IPS DF 4.7 (cell line): ENCODE measurements around the gene STK24.

Source experiments
- DNase-seq: peaks from one replicate; pipeline ENCODE4 v3.0.0-alpha.2; 2013; ENCODE audit warnings: low spot score; ENCODE audit errors: extremely low read depth

Gene STK24

DNA sequence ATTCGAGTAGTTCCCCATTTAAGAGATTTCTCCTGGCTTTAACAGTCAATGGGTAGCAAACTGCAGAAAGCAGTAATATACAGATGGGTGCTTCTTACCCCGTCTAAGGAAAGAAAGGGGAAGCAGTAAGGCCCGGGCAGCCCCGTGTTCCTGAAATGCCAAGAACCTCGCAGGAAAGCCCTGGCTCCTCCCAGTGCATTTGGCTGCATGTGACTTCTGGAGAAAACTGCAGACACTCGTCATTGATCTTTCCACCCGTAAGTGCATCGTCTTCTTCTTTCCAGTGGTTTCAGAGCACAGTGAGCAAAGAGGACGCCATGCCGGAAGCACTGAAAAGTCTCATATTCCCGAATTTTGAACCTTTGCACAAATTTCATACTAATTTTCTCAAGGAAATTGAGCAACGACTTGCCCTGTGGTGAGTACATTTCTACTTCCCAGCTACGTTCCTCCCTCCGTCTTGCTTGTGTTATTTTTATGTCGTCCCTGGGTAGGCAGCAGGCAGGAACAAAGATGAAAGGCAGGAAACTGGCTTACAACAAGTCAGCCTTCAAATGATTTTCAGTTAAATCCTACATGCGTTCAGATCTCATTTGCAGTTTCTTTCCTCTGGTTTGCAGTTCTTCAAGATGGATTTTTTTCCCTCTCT lies 165.2 kb downstream of the STK24 start:
- no peak for DNase-seq

DNA sequence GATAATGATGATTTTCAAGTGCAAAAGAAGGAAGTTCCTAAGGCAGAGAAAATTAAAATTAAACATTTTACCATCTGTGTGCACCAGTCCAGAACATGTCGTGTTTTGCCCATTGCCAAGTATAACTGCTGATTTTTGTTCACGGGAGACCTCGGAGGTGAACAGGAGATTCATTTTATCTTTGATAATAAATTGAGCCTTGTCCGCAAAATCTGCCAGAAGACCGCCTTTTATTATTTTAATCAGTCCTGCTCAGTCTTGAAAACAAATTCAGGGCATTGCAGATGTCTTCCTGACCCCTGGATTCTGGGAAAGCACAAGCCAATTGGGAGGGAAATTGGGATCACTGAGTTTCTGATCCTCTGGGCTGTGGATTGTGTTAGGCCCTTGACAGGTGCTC lies 165.9 kb downstream of the STK24 start:
- no peak for DNase-seq

DNA sequence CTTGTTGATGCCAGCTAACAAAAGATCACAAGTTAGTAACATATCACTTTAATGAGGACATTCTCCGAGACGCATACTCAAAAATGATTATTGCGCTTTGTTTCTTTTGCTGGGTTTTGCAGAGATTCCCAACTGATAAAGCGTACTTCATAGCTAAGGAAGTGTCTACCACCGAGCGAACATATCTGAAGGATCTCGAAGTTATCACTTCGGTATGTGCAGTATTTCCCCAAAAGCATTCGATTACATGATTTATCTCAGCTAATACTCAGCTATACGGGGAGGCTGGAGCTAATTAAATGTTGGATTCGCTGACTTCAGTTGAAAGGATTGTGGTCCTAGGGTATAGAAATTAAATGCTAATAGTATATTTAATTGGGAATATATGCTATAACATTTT lies 166.3 kb downstream of the STK24 start:
- no peak for DNase-seq

DNA sequence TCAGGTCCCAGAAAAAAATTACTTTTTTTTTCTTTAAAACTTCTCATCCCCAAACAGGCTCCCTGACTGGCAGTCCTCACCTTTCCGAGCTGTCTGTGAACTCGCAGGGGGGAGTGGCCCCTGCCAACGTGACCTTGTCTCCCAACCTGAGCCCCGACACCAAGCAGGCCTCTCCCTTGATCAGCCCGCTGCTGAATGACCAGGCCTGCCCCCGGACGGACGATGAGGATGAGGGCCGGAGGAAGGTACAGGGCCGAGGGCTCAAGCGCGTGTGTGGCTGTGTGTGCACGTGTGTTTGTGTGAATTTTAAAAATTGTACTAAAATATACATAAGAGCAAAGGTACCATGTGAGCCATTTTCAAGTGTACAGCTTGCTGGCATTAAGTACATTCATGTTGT lies 167.6 kb downstream of the STK24 start:
- no peak for DNase-seq

DNA sequence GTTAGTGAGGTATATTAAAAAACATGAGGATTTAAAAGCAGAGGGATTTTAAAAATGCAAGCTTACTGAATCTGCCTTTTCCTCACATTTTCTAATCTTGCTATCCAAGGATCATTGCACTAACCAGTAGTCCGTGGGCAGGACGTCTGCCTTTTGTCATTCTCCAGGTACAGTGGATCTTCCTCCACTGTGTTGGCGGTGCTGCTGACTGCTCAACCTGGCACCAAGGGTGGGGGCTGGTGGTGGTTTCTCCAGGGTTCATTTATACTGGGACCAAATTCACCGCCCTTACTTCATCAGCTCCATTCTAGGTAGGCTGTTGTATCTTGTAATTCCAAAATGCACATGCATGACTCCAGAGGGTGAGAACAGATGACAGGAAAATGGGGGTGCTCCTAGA lies 169.3 kb downstream of the STK24 start:
- DNase-seq: no peak

DNA sequence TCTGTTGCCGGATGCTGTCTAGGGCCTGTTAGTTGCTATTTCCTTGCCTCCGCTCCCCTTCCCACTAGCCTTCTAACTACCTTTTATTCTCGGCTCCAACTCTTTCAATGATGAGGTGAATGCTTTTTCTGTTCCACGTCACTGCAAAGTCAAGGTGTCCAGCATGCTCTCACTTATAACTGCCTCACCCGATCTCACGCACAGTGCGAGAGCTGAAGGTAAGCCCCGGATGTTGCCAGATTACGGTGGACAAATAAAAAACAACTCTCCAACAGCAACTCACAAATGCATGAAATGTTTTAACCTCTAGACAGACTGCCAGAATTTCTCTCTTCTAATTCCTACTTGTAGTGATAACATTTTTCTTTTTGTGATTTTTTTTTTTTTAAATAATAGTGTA lies 169.9 kb downstream of the STK24 start:
- DNase-seq: no peak

DNA sequence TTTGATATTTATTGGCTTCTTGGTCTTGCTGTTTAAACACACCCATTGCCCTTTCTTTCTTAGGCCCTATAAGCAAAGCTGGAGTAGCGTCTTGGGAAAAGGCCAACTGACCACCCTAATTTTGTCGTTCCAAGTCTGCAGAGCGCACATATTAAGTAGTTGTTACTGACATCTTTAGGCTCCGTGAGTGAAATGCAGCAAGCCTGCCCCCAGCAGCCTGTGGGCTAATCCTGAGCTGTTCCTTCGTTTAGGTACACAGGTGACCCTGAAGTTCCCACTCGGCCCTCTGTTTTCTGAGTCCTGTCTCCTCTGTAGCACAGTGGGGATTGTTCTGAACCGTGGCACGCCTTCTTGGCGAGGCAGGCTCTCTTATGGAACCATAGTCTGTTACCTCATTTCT lies 170.5 kb downstream of the STK24 start:
- no peak for DNase-seq

DNA sequence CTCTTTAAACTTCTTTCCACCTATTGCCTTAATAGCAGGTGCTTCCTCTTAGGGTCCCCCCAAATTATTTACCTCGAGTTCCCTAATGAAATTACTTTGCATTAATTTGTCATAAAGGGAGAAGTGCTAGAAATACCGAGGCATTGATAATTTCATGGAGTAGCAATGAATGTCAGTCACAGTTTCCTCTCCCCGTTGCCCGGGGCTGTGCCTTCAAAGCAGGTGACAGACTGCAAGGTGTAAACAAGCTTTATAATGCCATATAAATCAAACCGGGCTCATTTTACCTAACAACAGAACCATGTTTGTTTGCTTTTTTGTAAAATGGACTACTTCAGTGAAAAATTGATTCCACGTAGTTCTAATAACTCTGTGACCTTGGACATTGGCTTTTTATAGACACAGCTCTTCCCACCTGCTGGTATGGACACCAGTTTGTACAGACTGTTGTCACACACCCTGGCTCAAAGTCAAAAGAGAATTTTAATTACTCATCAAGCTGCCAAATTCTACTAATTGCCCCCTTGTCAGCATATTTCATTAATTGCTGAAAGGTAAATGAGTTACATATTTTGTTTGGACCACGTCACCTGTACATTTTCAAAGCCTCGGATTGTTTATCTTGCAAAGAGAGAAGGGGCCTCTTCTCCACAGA lies 171.1 kb downstream of the STK24 start:
- DNase-seq: no peak

DNA sequence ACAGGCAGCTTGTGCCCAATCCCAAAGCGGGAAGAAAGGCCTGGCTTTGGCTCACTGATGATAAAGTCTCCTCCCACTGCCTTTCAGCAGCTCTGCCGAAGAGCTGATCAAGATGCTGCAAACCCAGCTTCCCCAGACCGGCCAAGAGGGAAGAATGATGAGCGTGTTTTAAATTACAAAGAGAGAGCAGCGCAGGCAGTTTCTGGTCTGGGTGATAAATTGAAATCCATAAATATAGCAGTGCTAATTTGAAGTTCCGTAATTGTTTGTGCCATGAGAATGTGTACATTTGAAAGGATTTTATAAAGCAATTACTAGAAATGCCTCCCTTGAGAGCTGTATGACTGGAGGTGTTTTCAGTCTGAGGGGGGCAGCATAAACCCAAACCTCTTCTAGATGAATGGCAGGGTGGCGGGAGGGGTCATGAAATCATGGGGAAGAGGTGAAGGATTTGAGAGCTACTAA lies 171.8 kb downstream of the STK24 start:
- no peak for DNase-seq

DNA sequence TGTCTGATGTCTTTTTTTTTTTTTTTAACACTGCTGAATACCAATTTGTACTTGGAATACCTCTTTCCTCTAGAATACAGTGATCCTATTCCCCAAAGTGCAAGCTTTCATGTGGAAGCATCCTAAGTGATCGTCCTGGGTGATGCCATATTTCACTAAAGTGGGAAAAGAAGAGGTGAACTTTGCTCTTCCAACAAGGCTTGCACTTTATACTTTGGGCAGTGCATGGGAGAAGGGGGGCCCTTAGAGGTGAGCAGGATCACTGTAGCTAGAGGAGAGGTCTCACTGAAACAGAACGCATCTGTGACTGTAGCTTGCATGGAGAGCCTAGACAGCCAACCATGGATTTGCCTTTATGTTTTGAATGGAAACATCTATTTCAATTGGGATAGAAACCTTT lies 173.8 kb downstream of the STK24 start:
- no peak for DNase-seq

DNA sequence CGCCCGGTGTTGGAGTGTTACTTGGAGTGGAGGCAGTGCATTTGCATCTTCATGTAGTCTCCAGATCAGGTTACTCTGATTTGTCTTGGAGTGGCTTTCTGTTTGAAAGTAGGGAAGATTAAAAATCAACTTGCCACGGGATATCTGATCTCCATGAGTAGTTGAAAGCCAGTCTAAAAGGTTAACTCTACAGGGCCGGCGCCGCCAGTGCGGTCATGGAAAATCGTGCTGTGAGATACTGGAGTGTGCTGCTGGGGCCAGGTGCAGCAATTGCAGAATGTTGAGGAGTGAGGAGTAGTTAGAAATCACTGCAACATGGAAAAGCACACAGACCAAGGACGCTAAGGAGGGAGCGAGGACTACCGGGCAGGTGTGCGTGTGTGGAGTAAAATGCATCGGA lies 175.0 kb downstream of the STK24 start:
- DNase-seq: no peak

DNA sequence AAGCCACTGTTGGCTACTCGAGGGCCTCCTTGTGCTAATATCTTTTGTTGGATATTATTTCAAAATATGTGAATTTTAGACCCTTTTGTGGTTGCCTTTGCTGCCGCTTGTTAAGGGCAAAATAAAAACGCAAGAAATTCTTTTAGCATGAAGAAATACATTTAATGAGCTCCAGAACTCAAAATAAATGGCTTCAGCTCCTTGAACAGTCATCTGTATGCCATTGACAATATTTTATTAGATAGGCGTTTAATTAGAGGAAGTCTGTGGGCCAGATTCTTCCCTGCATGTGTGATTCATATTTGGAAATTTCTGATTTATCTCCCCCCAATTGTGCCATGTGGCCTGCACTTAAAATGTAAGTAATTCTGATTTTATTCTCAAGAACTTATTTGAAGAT lies 177.2 kb downstream of the STK24 start:
- no peak for DNase-seq

DNA sequence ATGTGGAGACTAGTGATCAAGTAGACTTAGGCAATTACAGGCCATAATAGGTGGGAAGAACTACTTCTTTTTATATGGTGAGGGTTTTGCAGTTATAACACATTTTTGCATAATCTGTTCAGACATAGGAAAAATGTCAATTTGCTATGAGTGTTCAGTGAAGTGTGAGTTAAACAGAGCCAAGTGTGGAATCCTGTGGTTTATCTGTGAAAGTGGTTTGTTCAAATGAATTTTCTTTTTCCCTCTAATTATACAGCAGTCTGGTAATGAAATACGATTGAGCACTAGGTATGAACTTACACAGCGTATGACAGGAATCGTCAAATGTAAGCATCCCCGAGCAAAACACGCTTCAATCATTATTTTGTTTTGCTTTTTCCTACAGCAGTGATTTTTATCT lies 178.3 kb downstream of the STK24 start:
- DNase-seq: no peak

DNA sequence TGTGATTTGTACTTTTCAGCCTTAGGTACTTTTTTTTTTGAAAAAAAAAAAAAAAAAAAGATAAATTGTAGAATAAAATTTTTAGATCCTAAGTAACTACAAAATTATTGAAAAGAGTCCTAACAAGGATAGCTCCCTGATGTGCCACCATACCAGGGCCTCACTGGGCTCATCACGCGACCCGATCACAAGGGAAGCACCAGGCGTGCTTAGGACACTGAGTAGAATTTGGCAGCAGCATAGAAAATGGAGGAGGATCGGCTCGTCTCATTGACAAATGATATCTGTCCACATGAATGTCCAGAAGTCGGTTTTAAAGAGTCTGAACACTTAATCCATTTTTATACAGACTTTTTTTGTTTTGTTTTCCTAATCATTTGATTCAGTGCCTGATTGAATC lies 179.0 kb downstream of the STK24 start:
- no peak for DNase-seq

DNA sequence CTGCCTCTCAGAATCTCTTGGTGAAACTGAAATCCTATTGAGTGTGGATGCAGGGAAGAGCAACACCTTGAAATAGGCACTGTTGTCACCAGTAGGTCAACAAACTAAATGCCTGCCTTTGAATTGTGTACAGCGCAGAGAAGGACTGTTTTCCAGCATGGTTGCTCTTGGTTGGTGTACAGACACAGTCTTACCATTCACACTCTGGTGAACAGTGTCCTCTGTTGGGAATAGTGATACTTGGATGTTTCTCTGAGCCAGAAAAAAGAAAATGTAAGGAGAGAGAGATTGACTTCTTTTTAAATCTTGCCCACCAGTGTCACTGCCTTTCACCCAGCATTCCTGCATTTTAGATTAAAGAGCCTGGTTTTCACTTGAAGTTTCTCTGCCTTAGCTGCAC lies 179.7 kb downstream of the STK24 start:
- DNase-seq: no peak

DNA sequence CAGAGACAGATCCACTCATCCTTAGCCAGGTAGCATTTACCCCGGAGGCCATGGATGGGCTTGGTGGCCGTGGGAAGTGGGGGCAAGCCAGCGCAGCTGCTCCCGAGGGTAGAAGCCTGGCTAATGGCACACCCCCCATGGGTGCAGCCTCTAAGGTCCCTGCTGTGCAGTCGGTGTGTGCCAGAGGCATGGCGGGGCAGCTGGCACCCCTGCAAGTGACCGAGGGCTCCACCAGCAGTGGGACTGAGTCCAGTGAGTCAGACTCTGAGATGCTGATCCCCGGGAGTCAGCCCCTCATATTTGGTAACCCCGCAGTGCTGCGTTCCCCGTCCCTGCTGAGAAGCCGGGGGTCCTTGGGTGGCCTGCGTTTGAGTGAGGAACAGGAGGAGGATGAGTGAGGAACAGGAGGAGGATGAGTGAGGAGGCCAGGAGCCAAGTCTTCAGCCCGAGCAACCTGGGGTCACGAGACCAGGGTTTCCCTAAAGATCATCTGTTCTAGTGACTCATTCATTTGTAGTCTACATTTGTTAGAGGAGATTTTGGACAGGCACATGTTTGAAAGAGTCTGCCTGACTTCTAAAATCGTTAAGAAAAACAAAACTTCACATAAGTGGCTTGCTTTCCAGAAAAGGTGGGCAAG lies 180.7 kb downstream of the STK24 start:
- no peak for DNase-seq
